ENCODE data around the gene CCL21.

The CCL21 gene

DNA sequence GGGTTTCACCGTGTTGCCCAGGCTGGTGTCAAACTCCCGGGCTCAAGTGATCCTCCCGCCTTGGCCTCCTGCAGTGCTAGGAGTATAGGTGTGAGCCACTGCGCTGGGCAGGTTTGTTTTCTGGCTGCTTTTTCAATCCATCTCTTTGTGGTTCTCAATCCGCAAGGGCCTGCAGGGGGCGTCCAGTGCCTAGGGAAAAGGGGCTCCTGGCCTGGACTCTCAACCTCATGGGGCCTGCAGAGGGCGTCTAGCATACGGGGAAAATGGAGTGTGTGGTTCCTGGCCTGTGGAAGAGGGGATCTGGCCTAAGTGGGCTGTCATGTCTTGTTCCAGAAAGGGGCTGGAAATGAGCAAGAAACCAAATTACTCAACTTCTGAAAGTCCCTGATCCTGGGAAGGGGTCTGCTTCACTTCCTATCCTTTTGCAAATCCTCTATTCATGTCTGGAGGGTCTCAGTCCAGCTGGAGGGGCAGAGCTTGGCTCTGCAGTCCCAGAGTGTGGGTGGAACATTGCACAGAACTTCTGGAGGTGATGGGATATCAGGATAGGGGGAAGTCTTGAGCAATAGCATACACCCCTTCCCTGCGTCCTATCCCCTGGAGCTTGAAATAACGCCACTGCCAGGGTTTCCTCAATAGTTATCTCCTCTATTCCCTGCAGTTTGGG is 34.8 kb downstream of the CCL21 start:
- no peak overlapping the region for H3K27ac ChIP-seq
- CTCF ChIA-PET = interaction anchor here (0.6 to 1.0 kb wide), 2 partner anchors 26 to 194 kb away, joined by 4 to 7 read pairs; no protein-coding TSS in a partner anchor
- TF ChIP-seq, protein P1, sequence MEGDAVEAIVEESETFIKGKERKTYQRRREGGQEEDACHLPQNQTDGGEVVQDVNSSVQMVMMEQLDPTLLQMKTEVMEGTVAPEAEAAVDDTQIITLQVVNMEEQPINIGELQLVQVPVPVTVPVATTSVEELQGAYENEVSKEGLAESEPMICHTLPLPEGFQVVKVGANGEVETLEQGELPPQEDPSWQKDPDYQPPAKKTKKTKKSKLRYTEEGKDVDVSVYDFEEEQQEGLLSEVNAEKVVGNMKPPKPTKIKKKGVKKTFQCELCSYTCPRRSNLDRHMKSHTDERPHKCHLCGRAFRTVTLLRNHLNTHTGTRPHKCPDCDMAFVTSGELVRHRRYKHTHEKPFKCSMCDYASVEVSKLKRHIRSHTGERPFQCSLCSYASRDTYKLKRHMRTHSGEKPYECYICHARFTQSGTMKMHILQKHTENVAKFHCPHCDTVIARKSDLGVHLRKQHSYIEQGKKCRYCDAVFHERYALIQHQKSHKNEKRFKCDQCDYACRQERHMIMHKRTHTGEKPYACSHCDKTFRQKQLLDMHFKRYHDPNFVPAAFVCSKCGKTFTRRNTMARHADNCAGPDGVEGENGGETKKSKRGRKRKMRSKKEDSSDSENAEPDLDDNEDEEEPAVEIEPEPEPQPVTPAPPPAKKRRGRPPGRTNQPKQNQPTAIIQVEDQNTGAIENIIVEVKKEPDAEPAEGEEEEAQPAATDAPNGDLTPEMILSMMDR (conservative IDR thresholded peaks at IDR 0.05; ENCODE audit: low read depth) = no peak; the same call in 1 of the 2 replicates
- POLR2A ChIA-PET (ENCODE audit: low non-redundant PET) = no interaction called here
- peak; percentile 52 for DNase-seq (ENCODE audit: low spot score)

DNA sequence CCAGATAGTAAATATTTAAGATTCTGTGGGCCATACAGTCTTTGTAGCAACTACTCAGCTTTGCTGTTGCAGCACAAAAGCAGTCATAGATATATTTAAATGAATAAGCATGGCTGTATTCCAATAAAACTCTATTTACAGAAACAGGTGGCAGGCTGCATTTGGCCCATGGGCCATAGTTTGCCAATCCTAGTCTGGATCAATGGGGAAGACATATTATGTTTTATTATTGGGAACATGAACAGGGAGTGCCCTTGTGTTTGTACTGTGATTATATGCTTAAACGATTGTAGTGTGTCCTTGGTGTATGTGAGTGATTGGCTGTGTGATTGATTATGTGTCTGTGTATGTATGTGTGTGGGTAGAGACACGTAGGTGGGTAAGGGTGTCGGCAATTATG is 35.5 kb downstream of the CCL21 start:
- no peak overlapping the region for H3K27ac ChIP-seq
- DNase-seq (ENCODE audit: low spot score) = no peak
- CTCF ChIA-PET = interaction anchor here (0.6 kb wide), 1 partner anchor 26 kb away, joined by 4 read pairs; no protein-coding TSS in a partner anchor
- POLR2A ChIA-PET (ENCODE audit: low non-redundant PET) = no interaction called here
- TF ChIP-seq, protein P1 (conservative IDR thresholded peaks at IDR 0.05; ENCODE audit: low read depth) = no peak

DNA sequence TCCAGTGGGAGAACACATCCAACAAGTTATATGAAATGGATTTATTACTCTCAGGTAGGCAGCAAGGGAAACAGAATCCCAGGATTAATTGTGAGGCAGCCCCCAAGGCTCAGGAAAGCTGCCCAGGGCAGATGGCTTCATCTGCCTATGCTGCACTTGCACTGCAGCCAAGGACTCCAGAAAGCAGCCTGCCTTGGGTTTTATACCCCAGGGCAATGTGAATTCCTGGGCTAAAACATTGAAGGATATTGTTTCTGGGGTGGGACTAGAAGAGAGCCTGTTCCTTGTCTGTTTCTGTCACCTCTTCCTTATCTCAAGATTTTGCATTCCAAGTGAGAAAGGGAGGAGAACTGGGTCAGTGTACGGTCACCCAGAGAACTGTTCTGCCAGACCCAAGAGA is 38.6 kb downstream of the CCL21 start:
- DNase-seq (ENCODE audit: low spot score) = no peak
- TF ChIP-seq, protein P1 (conservative IDR thresholded peaks at IDR 0.05; ENCODE audit: low read depth) = no peak
- H3K27ac ChIP-seq = no peak overlapping the region
- CTCF ChIA-PET = interaction anchor here (1.2 kb wide), 1 partner anchor 29 kb away, joined by 3 read pairs; no protein-coding TSS in a partner anchor
- POLR2A ChIA-PET (ENCODE audit: low non-redundant PET) = no interaction called here

DNA sequence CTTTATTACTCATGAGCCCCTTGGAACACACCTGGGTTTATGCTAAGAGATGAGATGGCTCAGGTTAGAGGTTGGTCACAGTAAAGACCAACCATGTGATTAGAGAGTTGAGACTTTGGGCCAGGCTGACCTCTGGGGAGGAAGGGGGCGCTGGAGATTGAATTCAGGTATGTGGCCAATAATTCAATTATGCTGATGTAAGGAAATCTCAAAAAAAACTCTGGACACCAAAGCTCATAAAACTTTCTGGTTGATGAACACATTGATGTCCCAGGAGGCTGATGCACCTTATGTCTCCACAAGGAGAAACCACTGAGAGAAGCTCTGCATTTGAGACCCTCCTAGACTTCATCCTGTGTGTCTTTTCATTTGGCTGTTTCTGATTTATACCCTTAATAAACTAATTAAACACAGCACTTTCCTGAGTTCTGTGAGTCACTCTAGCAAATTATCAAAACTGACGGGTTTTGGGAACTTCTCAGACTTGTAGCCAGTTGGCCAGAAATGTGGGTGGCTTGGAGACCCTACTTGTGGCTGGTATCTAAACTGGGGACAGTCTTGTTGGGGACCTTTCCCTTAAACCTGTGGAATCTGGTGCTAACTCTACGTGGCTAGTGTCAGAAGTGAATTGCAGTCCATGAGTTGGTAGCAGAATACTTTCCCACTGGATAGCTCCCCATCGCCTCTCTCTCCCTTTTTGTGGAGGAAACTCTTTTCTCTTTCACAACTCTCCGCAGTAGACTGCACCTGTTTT is 40.0 kb downstream of the CCL21 start:
- no peak overlapping the region for H3K27ac ChIP-seq
- ChIA-PET POLR2A (ENCODE audit: low non-redundant PET) (no interaction called here), CTCF (interaction anchor here (1.2 kb wide), 1 partner anchor 30 kb away, joined by 3 read pairs; no protein-coding TSS in a partner anchor)
- no peak for DNase-seq (ENCODE audit: low spot score)
- TF ChIP-seq, protein P1 (conservative IDR thresholded peaks at IDR 0.05; ENCODE audit: low read depth) = no peak

DNA sequence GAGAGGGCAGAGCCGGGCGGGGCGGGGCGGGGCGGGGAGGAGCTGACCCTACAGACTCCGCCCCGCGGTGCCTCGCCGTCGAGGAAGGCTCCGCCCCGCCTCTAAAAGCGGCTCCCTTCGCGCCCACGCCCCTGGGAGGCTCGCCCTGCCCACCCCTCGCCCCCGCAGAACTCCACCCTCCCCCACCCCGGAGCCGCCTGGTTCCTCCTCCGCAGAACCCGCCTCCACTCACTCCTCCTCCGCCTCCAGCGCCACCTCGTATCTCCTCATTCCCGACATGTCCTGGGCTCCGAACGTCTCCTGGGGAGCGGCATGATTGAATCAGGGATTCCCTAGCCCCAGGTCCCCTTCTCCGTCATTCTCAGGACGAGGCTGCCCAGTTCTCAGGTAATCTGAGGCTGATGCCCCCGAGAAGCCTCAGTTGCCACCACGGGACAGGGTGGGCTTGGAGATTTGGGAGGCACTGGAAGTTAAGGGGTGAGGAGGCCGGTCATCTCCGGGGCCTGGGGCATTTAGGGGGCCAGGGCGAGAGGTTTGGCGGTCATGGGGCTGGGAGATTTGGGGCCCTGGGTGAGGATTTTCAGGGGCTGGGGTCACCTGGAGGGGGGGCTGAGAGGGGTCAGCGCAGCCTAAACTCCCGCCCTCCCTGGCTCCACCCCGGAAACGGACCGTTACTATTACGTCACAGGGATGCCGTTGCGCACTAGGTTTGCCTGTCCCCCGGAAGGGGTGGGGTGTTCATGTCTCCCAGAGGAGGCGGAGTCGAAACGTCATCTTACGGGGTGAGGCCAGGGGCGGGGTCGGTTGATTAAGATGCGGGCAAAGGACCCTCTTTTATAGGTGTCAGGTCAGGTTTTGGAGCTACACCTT is 44.3 kb downstream of the CCL21 start:
- TF ChIP-seq, protein P1 (conservative IDR thresholded peaks at IDR 0.05; ENCODE audit: low read depth) = no peak
- ChIA-PET POLR2A (ENCODE audit: low non-redundant PET) (interaction anchor here (1.3 kb wide), 2 partner anchors 14 to 19 kb away, joined by 4 read pairs; partner anchors contain the start of genes GALT and IL11RA), CTCF (interaction anchor here (0.6 kb wide), 1 partner anchor 230 kb away, joined by 3 read pairs; no protein-coding TSS in a partner anchor)
- peak; percentile 100 for DNase-seq (ENCODE audit: low spot score)
- H3K27ac ChIP-seq = peak overlapping the region; percentile 93

DNA sequence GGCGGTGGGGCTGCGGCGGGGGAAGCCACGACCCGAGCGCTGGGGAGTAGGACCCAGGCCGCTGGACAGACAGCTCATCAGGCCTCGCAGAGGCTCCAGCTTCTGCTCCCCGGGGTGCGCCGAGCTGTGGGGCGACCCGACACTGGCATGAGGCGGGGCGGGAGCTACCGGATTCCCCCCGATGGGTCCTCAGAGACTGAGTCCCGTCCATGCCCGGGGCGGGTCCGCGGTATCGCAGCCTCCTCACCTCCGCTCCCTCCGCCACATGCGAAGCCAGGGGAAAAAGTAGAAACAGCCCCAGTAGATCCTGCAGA is 44.9 kb downstream of the CCL21 start:
- ChIA-PET CTCF (interaction anchor here (0.6 to 1.0 kb wide), 2 partner anchors 18 to 230 kb away, joined by 3 read pairs; partner anchors contain the start of gene GALT), POLR2A (ENCODE audit: low non-redundant PET) (interaction anchor here (0.5 to 1.3 kb wide), 3 partner anchors 13 to 19 kb away, joined by 3 to 4 read pairs (median 4); partner anchors contain the start of genes GALT and IL11RA)
- H3K27ac ChIP-seq = peak overlapping the region; percentile 93
- TF ChIP-seq, protein P1 (conservative IDR thresholded peaks at IDR 0.05; ENCODE audit: low read depth) = no peak
- no peak for DNase-seq (ENCODE audit: low spot score)
